Stimulated activated naive CD4-positive, alpha-beta T cell (primary cell): ENCODE measurements around the gene HECTD3.
"Not testable (repeated sequence)": the region's sequence is repeated elsewhere in the genome, so short reads cannot be mapped to it uniquely, and the experiment has no call there.

Experiments used
- DNase-seq, 6 experiments: peaks; one replicate each; lab custom pipeline; 2025; lab: John Stamatoyannopoulos, UW

Gene HECTD3

GRCh38 chr1:45014321-45015028 lies 3.4 kb upstream of the HECTD3 start:
- DNase-seq: peak; percentile 63 to 85 (median 72)

- DNase-seq: no peak
Measured at GRCh38 chr1:45013551-45014209, 2.6 kb upstream of the HECTD3 start.

GRCh38 chr1:45012639-45013278 lies 1.6 kb upstream of the HECTD3 start:
- DNase-seq: peak in 4 of 6 experiments; percentile 15 to 38 (median 18)

GRCh38 chr1:45011837-45012638 lies 914 bp upstream of the HECTD3 start, which contains the start of gene UROD:
Gene UROD (plus strand): TSS chr1:45012254. CDS start chr1:45012266, 12 bp downstream.
- peak; percentile 77 to 89 (median 87) for DNase-seq

GRCh38 chr1:45009956-45010854 lies 919 bp downstream of the HECTD3 start:
- peak in 4 of 6 experiments; percentile 16 to 48 (median 26) for DNase-seq

GRCh38 chr1:45009296-45009865 lies 1.7 kb downstream of the HECTD3 start:
- DNase-seq: no peak

- DNase-seq: no peak
Measured at GRCh38 chr1:45008516-45008915, 2.6 kb downstream of the HECTD3 start.

- no peak for DNase-seq
Measured at GRCh38 chr1:45008076-45008475, 3.0 kb downstream of the HECTD3 start.

- no peak for DNase-seq
Measured at GRCh38 chr1:45007311-45007710, 3.8 kb downstream of the HECTD3 start.

GRCh38 chr1:45005761-45006160 lies 5.4 kb downstream of the HECTD3 start:
- no peak for DNase-seq

- DNase-seq: no peak
Measured at GRCh38 chr1:45004281-45004920, 6.7 kb downstream of the HECTD3 start.

GRCh38 chr1:45003741-45004140 lies 7.4 kb downstream of the HECTD3 start:
- no peak for DNase-seq

GRCh38 chr1:45002650-45003645 lies 8.2 kb downstream of the HECTD3 start:
- no peak for DNase-seq

GRCh38 chr1:45001576-45001975 lies 9.5 kb downstream of the HECTD3 start:
- DNase-seq: not testable (repeated sequence)

GRCh38 chr1:45001011-45001481 lies 10.1 kb downstream of the HECTD3 start:
- no peak for DNase-seq

GRCh38 chr1:44999232-44999631 lies 11.9 kb downstream of the HECTD3 start:
- no peak for DNase-seq

- no peak for DNase-seq
Measured at GRCh38 chr1:44995467-44996238, 15.5 kb downstream of the HECTD3 start.

- no peak for DNase-seq
Measured at GRCh38 chr1:44994309-44994898, 16.7 kb downstream of the HECTD3 start.
